Measurements from ENCODE around the gene TATDN3. TPM values are rescaled to one million over a fixed set of nuclear protein-coding genes. Genes with fewer than 3 reads are reported as not detected.
"Not testable (repeated sequence)": the region's sequence is repeated elsewhere in the genome, so short reads cannot be mapped to it uniquely, and the experiment has no call there.

TATDN3 gene
- total RNA-seq, 1 experiment from 2014 or later: 15.1 TPM

DNA sequence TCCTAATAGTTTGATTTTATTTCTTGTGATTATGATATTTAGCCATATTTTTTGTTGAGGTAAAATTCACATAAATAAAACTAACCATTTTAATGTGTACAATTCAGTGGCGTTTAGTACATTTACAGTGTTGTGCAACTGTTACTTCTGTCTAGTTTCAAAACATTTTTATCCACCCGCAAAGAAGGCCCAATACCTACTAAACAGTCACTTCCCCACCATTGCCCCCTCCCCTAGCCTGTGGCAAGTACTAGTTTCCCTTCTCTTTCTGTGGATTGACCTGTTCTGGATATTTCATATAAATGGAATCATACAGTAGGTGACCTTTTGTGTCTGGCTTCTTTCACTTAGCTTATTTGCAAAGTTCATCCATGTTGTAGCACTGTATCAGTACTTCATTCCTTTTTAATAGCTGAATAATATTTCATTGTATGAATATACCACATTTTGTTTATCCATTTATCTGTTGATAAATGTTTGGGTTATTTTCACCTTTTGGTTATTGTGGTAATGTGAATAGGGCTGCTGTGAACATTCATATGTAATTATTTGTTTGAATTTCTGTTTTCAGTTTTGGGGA is 70.5 kb downstream of the TATDN3 start:
- no peak for DNase-seq (ENCODE audit: low spot score)
- in situ Hi-C loops (cut with HindIII; ENCODE audit: low sequenced_read_pairs): no loop called here

- DNase-seq (ENCODE audit: low spot score): peak; percentile 20
- in situ Hi-C loops (cut with HindIII; ENCODE audit: low sequenced_read_pairs): not testable (repeated sequence)
These were observed 71.7 kb downstream of the TATDN3 start for GRCh38 chr1:212863345-212863744.

GRCh38 chr1:212864201-212864600 is 72.5 kb downstream of the TATDN3 start:
- in situ Hi-C loops (cut with HindIII; ENCODE audit: low sequenced_read_pairs): no loop called here
- DNase-seq (ENCODE audit: low spot score): peak; percentile 61

Other genes starting within 250 kb of the TATDN3 start
- 51.7 and 59.9 TPM in 2 replicates for gene ATF3, start 183.1 kb upstream of the TATDN3 start, total RNA-seq (2014; rRNA removed; shearing (Covaris generic))
- 7.7 and 10.2 TPM in 2 replicates for gene BATF3, start 92.1 kb upstream of the TATDN3 start, total RNA-seq (2014; rRNA removed; shearing (Covaris generic))
- gene NSL1, start 117 bp upstream of the TATDN3 start, total RNA-seq (2014; rRNA removed; shearing (Covaris generic)): 74.3 and 107 TPM in 2 replicates
- not detected in 2 replicates for gene SPATA45, start 55.8 kb downstream of the TATDN3 start, total RNA-seq (2014; rRNA removed; shearing (Covaris generic))
- 17.0 and 20.3 TPM in 2 replicates for gene FLVCR1, start 66.4 kb downstream of the TATDN3 start, total RNA-seq (2014; rRNA removed; shearing (Covaris generic))
- gene VASH2, start 158.6 kb downstream of the TATDN3 start, total RNA-seq (2014; rRNA removed; shearing (Covaris generic)): 0.68 and 1.1 TPM in 2 replicates
- gene ANGEL2, start 224.0 kb downstream of the TATDN3 start, total RNA-seq (2014; rRNA removed; shearing (Covaris generic)): 41.8 and 47.8 TPM in 2 replicates